GM21576 (cell line): ENCODE data around the gene TTR.

Experiments used
- ATAC-seq: cut with Tn5 transposase; IDR thresholded peaks from one replicate; pipeline ENCODE4 v1.9.1; 2021; ENCODE audit warnings: mild to moderate bottlenecking, moderate library complexity; ENCODE audit not compliant: unreplicated experiment

TTR gene

GRCh38 chr18:31578126-31578525, 13.6 kb upstream of the TTR start:
- ATAC-seq = no peak

DNA sequence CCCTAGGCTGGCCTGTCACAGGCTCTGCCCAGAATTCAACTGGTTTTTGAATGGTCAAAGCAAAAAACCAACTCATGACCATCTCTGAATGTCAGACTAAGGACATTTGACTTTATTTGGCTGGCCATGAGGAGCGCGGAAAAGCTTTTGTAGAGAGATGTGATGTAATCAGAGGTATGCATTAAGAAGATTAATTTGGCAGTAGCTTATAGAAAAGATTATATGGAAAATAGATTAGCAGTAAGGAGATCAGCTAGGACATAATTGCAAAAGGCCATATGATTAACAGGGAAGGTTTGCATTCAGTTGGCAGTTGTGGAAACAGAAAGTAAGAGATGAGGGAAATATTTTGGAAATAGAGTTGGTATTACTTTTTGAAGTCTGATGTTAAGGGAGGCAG, 12.3 kb upstream of the TTR start:
- ATAC-seq = no peak

- no peak for ATAC-seq
These were observed 10.0 kb upstream of the TTR start for GRCh38 chr18:31581498-31582197.

DNA sequence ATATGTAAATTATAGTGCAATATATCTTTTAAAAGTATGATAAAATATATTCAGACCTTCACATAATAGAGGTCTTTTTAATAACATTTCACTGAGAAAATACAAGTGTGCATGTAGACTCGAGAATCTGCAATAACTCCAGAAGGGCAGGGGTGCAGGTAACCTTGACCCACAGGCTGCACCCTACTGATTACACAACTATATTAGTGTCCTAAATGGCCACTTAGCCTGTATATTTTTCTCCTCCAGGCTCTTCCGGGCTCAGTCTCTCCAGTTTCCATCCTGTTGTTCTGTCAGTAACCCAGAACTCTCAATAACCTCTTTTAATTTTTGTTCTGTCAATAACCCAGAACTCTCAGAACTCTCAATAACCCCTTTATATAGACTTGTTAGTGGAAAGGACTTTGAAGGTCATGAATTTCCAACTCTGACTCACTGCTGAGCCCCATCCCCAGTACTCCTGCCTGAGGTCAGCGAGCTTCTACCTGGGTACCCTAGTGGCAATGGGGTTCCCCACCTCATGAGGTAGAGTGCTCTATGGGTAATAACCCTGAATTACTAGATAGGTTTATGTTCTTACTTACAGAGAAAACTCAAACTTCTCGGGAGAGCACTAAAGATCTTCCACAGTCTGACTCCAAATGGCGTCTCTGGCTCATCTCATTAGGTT, 8.4 kb upstream of the TTR start:
- no peak for ATAC-seq

DNA sequence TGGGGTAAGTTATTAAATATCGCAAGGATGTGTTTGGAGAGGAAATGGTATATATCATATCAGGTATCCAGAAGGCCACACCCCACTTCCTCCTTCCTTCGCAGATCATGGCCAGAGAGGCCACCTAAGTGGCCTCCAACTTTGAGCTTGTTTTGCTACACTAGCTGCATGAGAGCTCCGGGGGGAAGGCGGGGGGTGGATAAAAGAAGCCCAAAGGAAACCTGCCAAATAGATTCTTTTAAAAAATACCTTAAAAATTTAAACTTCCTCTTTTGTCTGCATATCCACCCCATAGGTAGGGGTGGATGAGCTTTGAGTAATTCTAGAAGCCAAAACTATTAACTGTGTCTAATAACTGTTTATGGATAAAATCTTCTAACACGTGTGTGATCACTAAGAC, 5.7 kb upstream of the TTR start:
- no peak for ATAC-seq

- no peak for ATAC-seq
These were observed 5.1 kb upstream of the TTR start for GRCh38 chr18:31586616-31587015.

GRCh38 chr18:31587529-31587928, 4.1 kb upstream of the TTR start:
- ATAC-seq = no peak

DNA sequence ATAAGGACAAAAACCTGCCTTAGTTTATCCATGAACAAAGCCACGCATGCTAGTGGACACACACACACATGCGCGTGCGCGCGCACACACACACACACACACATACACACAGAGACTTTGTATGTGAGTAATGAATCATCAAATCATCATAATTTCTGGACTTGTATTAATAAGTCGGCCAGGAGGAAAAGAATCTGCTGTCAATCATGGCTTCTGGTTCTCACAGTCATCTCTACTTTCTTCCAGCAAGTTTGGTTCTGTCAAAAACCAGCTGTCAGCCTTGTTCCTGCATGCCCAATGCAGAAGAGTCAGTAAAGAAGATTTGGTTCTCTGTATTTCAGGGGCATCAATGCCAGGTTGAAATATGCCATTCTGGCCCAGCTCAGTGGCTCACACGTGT, 1.1 kb upstream of the TTR start:
- no peak for ATAC-seq

DNA sequence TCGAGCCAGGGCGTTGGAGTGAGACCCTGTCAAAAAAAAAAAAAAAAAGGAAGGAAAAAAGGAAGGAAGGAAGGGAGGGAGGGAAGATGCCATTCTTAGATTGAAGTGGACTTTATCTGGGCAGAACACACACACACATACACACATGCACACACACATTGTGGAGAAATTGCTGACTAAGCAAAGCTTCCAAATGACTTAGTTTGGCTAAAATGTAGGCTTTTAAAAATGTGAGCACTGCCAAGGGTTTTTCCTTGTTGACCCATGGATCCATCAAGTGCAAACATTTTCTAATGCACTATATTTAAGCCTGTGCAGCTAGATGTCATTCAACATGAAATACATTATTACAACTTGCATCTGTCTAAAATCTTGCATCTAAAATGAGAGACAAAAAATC, 564 bp upstream of the TTR start:
- ATAC-seq = no peak

- ATAC-seq = no peak
These were observed 955 bp downstream of the TTR start for GRCh38 chr18:31592506-31593157.

GRCh38 chr18:31595121-31595771, 3.6 kb downstream of the TTR start:
- no peak for ATAC-seq

- ATAC-seq = no peak
These were observed 4.6 kb downstream of the TTR start for GRCh38 chr18:31596081-31596872.

- ATAC-seq = no peak
These were observed 6.5 kb downstream of the TTR start for GRCh38 chr18:31598021-31598805.

DNA sequence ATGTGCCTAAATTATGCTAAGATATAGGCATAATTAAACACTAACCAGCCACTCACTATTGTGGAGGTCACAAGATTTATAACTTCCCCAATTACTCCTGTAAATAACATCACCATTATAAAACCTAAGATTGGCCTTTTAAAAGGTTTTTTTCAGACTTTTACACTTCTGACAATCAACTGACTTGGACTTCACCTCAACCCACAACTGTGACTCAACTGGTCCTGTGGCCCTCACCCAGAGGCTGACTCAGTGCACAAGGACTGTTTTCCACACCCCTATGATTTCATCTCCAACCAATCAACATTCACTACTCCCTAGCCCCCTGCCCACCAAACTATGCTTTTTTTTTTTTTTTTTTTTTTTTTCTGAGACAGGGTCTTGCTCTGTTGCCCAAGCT, 11.6 kb downstream of the TTR start:
- no peak for ATAC-seq

- no peak for ATAC-seq
These were observed 14.6 kb downstream of the TTR start for GRCh38 chr18:31606265-31606664.

GRCh38 chr18:31607384-31607783, 15.7 kb downstream of the TTR start:
- ATAC-seq = no peak

GRCh38 chr18:31609886-31610285, 18.2 kb downstream of the TTR start:
- ATAC-seq = no peak

- no peak for ATAC-seq
These were observed 18.9 kb downstream of the TTR start for GRCh38 chr18:31610286-31611205.

- ATAC-seq = no peak
These were observed 19.8 kb downstream of the TTR start for GRCh38 chr18:31611511-31611910.
